GM19324 (cell line): Measurements from ENCODE around the gene CNPY1.
"Not testable (repeated sequence)": the region's sequence is repeated elsewhere in the genome, so short reads cannot be mapped to it uniquely, and the experiment has no call there.

Source experiments
- ATAC-seq: cut with Tn5 transposase; IDR thresholded peaks from one replicate; pipeline ENCODE4 v1.9.1; 2021; ENCODE audit warnings: mild to moderate bottlenecking, moderate library complexity; ENCODE audit not compliant: unreplicated experiment, low FRiP score

The CNPY1 gene

DNA sequence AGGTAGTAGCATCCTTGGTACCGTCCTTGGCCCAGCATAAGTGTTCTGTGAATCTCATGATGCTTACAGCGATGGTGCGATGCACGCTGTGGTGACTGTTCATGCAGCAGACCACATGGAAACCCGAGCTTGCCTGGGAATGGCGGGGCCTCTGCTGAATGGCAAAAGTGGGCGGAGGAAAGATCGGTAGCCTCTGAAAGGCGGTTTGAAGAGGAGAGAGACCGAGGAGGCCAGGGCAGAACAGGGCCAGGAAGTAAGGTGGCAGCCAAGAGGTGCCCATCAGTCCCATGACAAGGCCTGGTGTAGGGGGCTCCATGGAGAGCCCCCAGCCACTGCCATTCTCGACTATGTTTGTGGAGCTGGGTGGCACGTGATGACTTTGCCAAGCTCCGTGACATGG is 33.2 kb upstream of the CNPY1 start:
- no peak for ATAC-seq

DNA sequence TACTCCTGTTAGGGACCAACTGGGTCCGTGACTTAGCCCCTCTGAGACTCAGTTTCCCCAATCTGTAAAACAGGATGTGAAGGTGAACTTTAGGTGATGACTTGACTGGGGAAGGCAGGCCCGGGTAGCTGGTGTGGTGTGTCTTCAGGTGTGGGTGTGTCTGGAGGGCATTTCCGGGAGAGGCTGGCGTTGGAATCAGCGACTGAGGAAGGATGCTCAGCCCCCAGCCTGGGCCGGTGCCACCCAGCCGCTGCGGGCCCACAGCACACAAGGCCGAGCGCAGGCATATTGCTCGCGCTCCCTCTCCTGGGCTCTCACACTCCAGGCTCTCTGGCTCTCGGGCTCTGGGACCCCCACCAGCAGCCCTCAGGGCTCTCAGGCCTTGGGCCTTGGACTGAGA is 31.7 kb upstream of the CNPY1 start:
- no peak for ATAC-seq

DNA sequence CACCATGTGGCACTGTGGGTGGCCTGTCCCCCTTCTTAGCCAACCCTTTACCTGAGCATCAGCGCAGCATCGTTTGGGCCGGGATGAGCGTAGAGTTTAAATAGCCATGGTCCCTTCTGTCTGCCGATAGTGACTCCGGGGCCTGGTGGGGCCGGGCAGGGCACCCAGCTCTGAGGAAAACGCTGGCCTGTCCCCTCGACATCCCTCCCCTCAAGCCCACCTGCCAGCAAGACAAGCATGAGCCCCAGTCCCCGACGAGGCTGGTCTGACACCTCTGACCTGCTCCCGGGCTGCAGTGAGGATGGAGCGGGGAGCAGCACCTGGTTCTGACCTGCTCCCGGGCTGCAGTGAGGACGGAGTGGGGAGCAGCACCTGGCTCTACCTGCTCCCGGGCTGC is 31.1 kb upstream of the CNPY1 start:
- ATAC-seq, result no peak

- ATAC-seq, result no peak
Observed at GRCh38 chr7:155576900-155577508, 30.6 kb upstream of the CNPY1 start.

- no peak for ATAC-seq
Observed at GRCh38 chr7:155576416-155576815, 30.1 kb upstream of the CNPY1 start.

DNA sequence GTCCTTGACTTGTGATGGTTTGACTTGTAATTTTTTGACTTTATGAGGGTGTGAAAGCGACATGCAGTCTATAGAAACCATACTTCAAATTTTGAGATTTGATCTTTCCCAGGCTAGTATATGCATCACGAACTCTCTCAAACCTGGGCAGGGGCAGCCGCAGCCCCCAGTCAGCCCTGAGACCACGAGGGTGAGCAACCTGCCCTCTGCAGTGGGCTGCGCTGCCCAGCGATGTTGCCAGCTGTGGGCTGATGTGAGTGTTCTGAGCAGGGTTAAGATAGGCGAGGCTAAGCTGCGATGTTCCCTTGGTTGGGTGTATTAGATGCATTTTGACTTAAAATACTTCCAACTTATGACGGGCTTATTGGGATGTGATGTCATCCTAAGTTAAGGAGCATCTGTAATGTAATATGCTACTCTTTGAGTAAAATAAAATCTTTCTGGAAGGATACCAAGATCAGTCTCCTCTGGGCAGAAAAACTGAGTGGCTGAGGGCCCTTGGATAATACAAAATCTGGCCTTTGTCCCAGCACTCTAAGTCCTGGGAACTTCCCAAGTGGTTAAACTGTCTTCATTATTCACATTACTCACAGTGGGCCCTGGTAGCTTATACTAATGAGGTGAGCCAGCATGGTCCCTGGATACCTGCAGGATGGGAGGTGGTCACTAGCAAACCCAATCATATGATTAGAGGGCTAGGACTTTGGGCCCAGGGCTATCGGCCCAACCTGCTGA is 28.4 kb upstream of the CNPY1 start:
- no peak for ATAC-seq

DNA sequence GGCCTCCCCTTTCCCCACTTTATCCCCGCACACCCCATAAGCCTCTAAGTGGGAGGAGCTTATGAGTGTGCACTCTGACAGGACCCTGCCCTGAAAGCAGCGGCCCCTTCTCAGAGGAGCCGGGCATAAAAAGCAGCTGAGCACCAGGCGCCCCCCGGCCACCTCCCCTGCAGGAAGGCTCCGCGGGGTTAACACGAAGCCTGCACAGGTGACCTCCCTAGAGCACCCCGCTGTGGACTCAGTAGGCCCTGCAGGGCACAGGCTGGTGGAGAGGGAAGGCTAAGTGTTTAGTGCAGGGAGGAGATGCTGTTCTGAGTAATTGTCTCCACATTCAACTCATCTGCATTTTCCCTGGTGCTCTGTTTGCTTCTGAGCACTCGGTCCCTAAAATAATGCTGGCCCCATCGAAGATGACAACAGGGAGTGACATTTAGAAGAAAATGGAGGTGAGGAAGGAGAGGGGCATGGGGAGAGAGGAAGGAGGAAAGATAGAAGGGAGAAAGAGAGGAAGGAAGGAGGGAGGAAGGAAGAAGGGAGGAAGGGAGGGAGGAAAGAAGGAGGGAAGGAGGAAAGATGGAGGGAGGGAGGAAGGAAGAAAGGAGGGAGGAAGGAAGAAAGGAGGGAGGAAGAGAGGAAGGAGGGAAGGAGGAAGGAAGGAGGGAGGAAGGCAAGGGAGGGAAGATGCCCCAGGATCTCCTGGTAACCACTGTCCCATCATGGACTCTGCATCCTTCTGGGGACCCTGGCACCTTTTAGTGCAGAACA is 25.4 kb upstream of the CNPY1 start:
- no peak for ATAC-seq

DNA sequence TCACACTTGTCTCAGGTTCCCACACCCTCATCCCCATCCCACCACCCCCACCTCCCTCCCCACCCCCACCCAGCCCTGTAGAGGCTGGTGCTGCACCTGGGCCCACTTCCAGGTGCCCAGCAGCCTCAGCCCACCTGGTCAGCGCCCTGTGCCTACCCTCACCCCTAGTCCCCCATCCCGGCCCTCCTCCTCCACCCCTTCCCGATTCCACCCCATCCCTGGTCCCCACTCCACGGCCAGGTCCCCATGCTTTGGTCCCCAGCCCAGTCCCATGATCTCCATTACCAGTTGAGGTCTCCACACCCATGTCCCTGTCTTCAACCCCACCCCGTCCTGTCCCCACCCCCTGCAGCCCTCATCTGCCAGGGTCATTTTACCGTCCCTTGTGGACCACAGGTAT is 24.6 kb upstream of the CNPY1 start:
- no peak for ATAC-seq

DNA sequence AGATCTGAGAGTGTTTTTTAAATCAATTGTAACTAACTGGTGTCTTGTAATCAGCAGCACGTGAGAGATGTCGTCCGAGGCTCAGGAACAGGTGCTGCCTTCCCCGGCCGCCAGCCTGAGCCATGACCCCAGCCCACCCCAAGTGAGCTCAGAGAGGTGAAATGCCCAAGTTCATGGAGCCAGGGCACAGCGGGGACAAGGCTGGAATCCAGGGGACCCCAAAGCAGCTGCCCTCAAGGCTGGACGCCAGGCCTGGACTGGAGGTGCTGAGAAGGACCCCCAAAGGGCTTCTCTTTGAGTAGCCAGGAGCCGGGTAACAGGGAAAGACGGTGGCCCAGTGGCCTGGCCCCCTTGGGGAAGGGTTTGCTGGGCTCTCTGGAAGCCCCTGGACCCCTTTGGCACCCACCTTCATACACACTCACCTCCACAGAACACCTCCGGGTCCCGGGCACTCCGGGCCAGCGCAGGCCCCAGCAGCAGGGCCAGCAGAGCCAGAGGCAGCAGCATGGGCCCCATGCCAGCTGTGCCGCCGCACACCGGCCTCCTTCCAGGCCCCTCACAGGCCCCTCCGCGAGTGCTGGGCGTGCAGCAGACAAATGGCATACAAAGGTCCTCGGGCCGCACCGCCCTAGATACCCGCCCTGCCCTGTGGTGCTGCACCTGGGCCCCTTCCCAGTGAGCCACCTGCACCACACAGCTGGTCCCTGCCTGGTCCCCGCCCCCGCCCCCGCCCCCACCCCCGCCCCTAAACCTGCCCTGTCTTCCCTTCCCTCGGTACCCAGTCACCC is 24.0 kb upstream of the CNPY1 start:
- no peak for ATAC-seq

DNA sequence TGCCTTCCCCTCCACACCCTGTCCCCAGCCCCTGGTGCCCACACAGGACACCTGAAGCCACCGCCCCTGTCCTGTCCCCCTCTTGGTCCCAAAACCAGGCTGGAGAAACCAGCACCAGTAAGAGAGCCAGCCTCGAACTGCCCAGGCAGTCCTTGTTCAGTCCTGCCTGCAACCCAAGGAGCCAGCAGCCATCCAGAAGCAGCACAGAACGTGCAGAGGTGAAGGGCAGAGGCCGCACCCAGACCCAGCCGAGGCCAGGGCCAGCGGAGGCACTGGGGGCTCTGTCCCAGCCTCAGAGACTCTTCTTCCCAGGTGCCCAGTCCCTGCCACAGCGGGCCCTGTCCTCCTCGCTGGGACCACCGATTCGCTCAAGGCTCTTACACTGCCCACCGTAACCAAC is 23.3 kb upstream of the CNPY1 start:
- ATAC-seq, result no peak

- ATAC-seq, result no peak
Observed at GRCh38 chr7:155568842-155569494, 22.6 kb upstream of the CNPY1 start.

GRCh38 chr7:155568333-155568660 is 21.9 kb upstream of the CNPY1 start:
- ATAC-seq, result no peak

DNA sequence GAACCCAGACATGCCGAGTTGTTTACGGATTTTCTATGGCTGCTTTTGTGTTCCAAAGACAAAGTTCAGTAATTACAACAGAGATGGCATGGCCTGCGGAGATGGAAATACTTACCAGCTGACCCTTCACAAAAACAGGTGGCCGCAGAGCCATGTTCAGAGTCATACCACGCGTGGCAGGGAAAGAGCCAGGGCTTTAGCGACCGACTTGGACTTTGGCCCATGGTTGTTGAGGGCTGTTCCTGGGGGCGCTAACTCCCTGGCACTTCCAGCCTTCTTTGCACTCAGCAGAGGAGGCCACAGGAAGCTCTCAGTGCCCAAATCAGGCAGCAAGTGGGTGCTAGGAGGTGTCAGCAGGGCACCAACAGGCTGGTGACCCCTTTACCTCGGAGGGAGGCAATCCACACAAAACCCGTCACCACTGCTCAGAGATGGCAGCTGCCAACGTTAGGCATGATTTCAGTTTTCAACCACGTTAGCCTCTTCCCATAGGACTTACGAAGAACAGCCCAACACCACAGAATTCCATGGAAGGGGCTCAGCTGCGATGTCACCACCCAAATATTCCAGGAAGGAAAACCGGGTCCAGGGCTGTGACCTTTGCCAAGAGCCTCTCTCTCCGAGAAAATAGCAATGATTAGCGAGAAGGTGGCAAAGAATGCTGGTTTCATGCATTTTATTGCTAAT is 21.4 kb upstream of the CNPY1 start:
- ATAC-seq, result no peak

DNA sequence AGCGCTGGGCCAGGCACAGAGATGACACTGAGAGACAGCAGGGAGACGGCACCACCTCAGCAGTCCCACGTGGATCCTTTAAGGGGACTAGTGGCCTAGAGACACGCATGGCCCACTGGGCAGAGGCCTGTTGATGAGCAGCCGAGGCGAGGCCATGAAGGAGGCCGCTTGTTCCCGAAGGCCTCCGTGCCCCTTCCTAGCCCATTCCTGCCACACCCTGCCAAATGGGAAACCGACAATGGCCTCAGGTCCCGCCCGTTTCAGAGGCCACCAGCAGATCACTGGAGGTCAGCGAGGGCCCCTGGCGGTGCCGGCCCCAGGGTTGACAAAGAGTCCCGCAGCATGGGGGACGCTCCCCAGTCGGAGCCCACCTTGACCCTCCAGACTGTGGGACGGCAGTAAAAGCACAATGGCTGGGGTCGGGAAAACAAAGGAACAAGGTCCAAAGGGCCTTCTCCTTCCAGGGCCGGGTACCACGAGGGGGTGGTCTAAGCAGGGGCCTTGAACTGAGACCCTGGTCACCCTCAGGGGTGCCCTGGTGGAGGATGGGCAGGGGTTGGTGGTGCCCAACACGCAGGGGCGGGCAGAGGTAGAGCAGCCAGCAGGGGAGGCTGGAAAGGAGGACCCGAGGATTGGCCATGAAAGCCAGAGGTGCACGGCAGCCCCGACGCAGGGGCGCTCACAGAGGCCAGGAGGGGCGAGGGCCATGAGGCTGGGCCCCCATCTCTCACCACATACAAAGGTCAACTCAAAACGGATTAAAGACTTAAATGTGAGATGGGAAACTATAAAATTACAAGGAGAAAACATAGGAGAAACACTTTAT is 19.9 kb upstream of the CNPY1 start:
- ATAC-seq, result no peak

DNA sequence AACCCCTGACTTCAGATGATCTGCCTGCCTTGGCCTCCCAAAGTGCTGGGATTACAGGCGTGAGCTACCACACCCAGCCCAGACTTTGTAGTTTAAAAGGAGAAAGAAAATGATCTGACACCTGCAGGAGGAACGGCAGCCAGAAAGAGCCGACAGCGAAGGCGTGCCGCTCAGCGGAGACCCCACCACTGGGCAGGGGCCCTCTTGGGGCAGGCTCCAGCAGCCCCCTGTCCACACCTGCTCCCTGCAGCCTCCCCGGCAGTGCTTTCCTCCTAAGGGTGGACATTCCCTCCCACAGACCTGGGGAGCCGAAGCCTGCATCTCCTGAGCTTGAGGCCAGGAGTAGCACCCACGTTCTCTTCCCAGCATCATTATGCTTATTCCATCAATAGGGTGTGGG is 19.2 kb upstream of the CNPY1 start:
- ATAC-seq, result no peak

DNA sequence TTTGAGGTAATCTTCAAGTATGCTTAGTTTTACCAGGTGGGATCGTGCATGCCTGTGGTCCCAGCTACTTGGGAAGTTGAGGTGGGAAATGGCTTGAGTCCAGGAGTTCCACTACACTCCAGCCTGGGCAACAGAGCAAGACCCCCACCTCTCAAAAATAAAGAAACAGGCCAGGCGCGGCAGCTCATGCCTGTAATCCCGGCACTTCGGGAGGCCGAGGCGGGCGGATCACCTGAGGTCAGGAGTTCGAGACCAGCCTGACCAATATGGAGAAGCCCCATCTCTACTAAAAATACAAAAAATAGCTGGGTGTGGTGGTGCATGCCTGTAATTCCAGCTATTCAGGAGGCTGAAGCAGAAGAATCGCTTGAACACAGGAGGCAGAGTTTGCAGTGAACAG is 16.6 kb upstream of the CNPY1 start:
- ATAC-seq, result not testable (repeated sequence)

- ATAC-seq, result no peak
Observed at GRCh38 chr7:155562106-155562505, 15.7 kb upstream of the CNPY1 start.

DNA sequence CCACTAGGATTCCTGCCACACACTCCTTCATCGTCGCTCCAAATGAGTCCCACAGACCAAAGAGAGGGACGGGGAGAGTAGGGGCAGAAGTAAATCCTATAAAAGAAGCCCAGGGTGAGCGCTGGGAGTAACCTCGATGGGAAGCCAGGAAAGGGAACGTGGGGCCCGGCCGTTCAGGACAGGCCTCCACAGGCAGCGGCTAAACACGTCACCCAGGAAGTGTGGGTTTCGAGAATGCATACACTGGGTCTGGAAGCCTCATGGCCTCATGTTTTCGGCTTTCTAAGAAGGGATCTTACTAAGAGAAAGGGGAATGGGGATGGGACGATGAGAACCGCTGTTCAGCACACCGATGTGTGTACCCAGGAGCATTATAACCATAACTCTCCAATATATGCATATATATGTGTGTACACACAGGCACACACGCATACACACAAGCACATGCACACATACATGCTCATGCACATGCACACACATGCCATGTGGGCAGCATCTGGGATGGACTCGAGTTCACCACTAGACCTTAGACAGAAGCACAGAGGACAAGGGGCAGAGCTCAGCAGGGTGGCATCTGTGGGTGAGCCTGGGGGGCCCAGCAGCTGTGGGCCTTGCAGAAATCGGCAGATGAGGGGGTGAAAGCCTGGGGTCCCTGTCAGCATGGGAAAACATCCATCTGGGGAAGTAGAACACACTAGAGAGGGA is 14.8 kb upstream of the CNPY1 start:
- no peak for ATAC-seq
